ENCODE data around the gene OSBPL3.

- peak; percentile 70 for TF ChIP-seq MAX (IDR thresholded peaks at IDR 0.05; ENCODE audit: low read depth, low read length)
- TF ChIP-seq POLR2A (IDR thresholded peaks at IDR 0.05; ENCODE audit: extremely low read depth, insufficient read length) = peak; percentile 66
Observed at GRCh38 chr7:24979863-24980533, at the start of gene OSBPL3.
